Stimulated activated naive CD8-positive, alpha-beta T cell treated with anti-CD3 and anti-CD28 coated beads, Interleukin-15, Interleukin-2, amounts not matched to agents 100 ng/mL and 50 ng/mL, for 24 hours (primary cell): Measurements from ENCODE around the gene ZDHHC11B.
"Not testable (repeated sequence)": the region's sequence is repeated elsewhere in the genome, so short reads cannot be mapped to it uniquely, and the experiment has no call there.

Experiments used
- H3K27ac Mint-ChIP-seq: one replicate; pipeline ENCODE4 v1.8.0; 2021; ENCODE audit warnings: mild to moderate bottlenecking, mixed read lengths
- H3K27me3 Mint-ChIP-seq: one replicate; pipeline ENCODE4 v1.8.0; 2021; ENCODE audit warnings: mixed read lengths
- H3K36me3 Mint-ChIP-seq: one replicate; pipeline ENCODE4 v1.8.0; 2021; ENCODE audit warnings: low read depth, mixed read lengths
- H3K4me1 Mint-ChIP-seq: one replicate; pipeline ENCODE4 v1.8.0; 2021; ENCODE audit warnings: low read depth, mixed read lengths
- H3K4me3 Mint-ChIP-seq: one replicate; pipeline ENCODE4 v1.8.0; 2021; ENCODE audit warnings: mild to moderate bottlenecking, mixed read lengths
- H3K9me3 Mint-ChIP-seq: one replicate; pipeline ENCODE4 v1.8.0; 2021; ENCODE audit warnings: mixed read lengths

ZDHHC11B gene

GRCh38 chr5:763998-764781 lies 20.3 kb downstream of the ZDHHC11B start:
- H3K4me3 Mint-ChIP-seq: no peak overlapping the region
- no peaks in the 10 kb centered on the region for H3K27me3 Mint-ChIP-seq
- H3K4me1 Mint-ChIP-seq: peaks cover 2% of the 10 kb centered on the region
- H3K36me3 Mint-ChIP-seq: no peaks in the 10 kb centered on the region
- no peak overlapping the region for H3K27ac Mint-ChIP-seq
- no peaks in the 10 kb centered on the region for H3K9me3 Mint-ChIP-seq

DNA sequence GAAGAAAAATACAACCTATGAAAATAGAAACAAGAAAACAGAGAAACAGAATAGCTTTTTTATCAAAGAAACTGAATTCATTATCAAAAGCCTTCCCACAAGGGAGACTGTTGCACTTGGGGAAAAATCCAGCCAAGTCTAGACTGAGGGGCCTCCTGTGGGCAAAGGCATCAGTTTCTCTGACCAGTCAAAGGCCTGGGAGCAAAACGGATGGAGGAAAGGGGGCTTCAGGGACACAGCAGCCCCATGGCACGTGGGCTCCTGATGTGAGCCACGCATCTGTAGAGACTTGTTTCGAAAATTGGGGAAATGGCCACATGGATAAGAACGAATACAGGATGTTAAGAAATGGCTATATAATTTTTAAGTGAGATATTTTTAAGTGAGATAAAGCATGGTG lies 21.1 kb downstream of the ZDHHC11B start:
- no peaks in the 10 kb centered on the region for H3K9me3 Mint-ChIP-seq
- no peak overlapping the region for H3K27ac Mint-ChIP-seq
- peaks cover 3% of the 10 kb centered on the region for H3K27me3 Mint-ChIP-seq
- no peak overlapping the region for H3K4me3 Mint-ChIP-seq
- peaks cover 10% of the 10 kb centered on the region for H3K4me1 Mint-ChIP-seq
- no peaks in the 10 kb centered on the region for H3K36me3 Mint-ChIP-seq

DNA sequence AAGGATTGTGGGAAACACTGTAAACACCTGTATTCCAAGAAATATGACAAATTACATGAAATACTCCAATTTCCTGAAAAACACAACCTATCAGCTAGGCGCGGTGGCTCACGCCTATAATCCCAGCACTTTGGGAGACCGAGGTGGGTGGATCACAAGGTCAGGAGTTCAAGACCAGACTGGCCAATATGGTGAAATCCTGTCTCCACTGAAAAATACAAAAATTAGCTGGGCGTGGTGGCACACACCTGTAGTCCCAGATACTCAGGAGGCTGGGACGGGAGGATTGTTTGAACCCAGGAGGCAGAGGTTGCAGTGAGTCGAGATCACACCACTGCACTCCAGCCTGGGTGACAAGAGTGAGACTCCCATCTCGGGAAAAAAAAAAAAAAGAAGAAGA lies 21.5 kb downstream of the ZDHHC11B start:
- peaks cover 11% of the 10 kb centered on the region for H3K4me1 Mint-ChIP-seq
- not testable (repeated sequence) for H3K4me3 Mint-ChIP-seq, H3K27me3 Mint-ChIP-seq, H3K27ac Mint-ChIP-seq, H3K36me3 Mint-ChIP-seq, H3K9me3 Mint-ChIP-seq

DNA sequence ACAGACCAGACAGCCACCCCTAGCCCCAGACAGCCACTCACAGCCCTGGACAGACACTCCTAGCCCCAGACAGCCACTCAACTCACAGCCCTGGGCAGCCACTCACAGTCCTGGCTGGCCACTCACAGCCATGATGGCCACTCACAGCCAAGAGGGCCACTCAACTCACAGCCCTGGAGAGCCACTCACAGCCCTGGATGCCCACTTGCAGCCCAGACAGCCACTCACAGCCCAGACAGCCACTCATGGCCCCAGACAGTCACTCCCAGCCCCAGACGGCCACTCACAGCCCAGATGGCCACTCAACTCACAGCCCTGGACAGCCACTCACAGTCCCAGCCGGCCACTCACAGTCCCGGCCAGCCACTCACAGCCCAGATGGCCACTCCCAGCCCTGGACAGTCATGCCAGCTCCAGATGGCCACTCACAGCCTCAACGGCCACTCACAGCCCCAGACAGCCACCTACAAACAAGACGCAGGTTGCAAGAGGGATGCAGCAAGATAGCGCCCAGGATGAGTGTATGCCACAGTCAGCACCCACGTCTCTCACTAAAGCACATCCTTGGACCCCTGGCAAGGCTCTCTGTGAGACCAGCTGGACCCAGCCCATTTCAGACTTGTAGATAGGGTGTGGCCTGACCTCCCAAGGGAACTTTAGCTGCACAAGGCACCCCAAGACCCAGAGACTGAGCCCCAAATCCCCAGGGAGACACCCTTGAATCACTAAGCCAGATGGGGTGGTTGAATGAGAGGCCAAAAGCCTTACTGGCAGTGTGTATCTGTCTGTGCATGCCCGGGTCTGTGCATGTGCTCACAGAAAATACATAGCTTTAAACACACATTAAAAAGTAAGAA lies 22.4 kb downstream of the ZDHHC11B start:
- peaks cover 3% of the 10 kb centered on the region for H3K27me3 Mint-ChIP-seq
- no peaks in the 10 kb centered on the region for H3K9me3 Mint-ChIP-seq
- no peak overlapping the region for H3K27ac Mint-ChIP-seq
- H3K4me3 Mint-ChIP-seq: no peak overlapping the region
- peaks cover 11% of the 10 kb centered on the region for H3K4me1 Mint-ChIP-seq
- H3K36me3 Mint-ChIP-seq: no peaks in the 10 kb centered on the region

- Mint-ChIP-seq H3K27me3 (peaks cover 3% of the 10 kb centered on the region), H3K4me1 (peaks cover 11% of the 10 kb centered on the region), H3K36me3 (no peaks in the 10 kb centered on the region), H3K9me3 (no peaks in the 10 kb centered on the region), H3K4me3 (no peak overlapping the region), H3K27ac (no peak overlapping the region)
Measured at GRCh38 chr5:761059-761771, 23.3 kb downstream of the ZDHHC11B start.

DNA sequence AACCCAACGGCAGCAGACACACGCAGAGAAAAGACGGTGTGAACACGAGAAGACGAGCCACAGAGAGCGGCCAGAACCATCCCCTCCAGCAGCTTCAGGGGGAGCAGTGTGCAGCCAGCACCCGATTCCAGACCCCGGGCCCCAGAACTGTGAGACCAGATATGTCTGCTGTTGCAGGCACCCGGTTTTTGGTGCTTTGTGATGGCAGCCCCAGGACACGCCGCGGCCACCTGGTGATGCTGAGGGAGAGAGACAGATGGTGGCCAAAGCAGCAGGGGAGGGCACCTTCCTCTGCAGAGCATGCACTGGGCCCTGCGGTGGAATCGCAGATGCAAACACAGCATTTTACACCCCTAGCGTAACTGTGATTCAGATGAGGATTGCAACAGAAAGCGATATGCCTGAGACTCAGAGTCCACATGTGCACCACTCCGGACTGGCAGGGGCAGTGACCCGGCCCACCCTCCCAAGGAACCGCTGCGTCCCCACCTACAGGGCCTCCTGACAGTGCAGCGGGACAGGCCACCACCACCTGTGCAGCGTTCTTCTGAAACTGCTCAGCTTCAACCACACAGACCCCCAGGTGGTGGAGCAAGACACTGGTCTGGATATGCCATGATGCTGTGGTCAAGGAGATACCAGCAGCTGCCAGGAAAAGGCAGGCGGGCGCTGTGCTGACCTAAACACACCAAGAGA lies 24.0 kb downstream of the ZDHHC11B start:
- Mint-ChIP-seq H3K4me3 (no peak overlapping the region), H3K27ac (no peak overlapping the region), H3K36me3 (no peaks in the 10 kb centered on the region), H3K4me1 (peaks cover 11% of the 10 kb centered on the region), H3K9me3 (no peaks in the 10 kb centered on the region), H3K27me3 (peaks cover 3% of the 10 kb centered on the region)

DNA sequence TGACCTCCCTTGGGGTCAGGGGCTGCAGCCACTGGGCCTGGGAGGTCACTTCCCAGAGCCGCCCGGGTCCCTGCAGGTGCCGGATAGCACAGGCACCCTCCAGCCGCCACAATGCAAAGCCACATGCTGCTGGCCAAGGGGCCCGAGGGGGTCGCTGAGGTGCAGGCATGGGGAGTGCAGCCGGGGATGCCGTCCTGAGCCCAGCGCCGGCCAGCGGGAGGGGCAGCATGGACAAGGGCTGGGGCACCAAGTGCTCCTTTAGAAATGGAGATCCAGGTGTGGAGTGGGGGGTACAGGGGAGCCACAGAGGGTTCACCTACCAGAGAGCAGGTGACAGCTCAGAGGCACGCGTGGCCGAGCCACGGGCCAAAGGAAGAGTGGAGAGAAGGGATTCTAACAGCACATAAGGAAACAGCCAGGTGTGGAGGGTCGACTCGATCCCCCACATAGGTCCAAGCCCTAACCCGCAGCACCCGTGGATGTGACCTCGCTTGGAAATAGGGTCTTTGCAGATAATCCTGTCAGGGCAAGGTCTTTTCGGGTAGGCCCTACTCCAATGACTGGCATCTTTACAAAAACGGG lies 24.7 kb downstream of the ZDHHC11B start:
- H3K27ac Mint-ChIP-seq: no peak overlapping the region
- H3K36me3 Mint-ChIP-seq: no peaks in the 10 kb centered on the region
- H3K9me3 Mint-ChIP-seq: no peaks in the 10 kb centered on the region
- no peak overlapping the region for H3K4me3 Mint-ChIP-seq
- H3K27me3 Mint-ChIP-seq: peaks cover 3% of the 10 kb centered on the region
- peaks cover 11% of the 10 kb centered on the region for H3K4me1 Mint-ChIP-seq

DNA sequence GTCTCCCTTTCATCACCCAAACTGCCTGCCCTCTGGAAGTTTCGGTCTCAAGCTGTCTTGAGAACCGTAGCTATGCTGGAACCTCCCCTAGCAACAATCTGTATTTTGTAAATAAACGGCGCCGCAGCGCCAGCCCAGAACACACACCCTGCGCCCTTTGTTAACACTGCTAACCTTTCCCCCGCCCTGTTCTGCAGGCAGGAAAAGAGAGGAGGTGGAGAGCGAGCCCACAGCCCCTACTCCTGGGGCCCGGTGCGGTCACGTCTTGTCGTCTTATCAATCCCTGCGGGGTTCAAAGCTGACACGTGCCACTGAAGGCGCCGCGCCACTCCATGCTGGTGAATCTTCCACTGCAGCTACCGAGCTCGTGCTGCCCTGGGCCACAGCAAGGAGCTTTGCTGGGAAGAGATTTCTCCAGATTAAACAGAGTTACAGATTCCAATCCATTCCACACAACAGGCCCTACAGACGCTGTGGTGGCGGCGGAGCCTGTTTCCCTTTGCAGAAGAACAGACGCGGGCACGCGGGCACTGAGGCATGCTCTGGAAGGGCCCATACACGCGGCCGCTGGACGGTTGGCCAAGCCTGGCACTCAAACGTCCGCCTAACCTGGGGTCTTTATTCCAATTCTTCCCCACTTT lies 25.3 kb downstream of the ZDHHC11B start:
- Mint-ChIP-seq H3K4me3 (no peak overlapping the region), H3K4me1 (peaks cover 13% of the 10 kb centered on the region), H3K36me3 (no peaks in the 10 kb centered on the region), H3K27me3 (peaks cover 3% of the 10 kb centered on the region), H3K27ac (no peak overlapping the region), H3K9me3 (no peaks in the 10 kb centered on the region)

DNA sequence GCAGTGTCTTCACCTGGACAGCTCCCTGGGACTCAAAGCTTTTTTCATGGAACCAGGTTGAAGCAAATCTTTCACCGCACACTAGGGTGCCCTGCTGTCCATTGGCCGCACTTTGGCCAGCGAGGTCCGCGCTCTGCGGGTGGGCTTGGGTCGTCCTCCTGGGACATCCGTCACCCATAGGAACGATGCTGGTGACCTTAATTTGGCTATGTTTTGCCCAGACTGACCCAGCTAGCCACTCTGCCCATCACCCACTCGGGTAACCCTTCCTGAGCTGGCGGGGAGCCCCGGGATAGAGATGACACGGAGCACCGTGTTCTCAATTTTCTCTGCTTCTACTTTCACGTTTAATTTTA lies 25.9 kb downstream of the ZDHHC11B start:
- H3K27ac Mint-ChIP-seq: no peak overlapping the region

GRCh38 chr5:757931-758697 lies 26.4 kb downstream of the ZDHHC11B start:
- no peaks in the 10 kb centered on the region for H3K9me3 Mint-ChIP-seq
- H3K36me3 Mint-ChIP-seq: no peaks in the 10 kb centered on the region
- H3K27me3 Mint-ChIP-seq: peaks cover 3% of the 10 kb centered on the region
- peaks cover 17% of the 10 kb centered on the region for H3K4me1 Mint-ChIP-seq
- H3K27ac Mint-ChIP-seq: no peak overlapping the region
- no peak overlapping the region for H3K4me3 Mint-ChIP-seq

More for the DNA sequence above, 25.9 kb downstream of the ZDHHC11B start:
- no peaks in the 10 kb centered on the region for H3K36me3 Mint-ChIP-seq
- H3K4me1 Mint-ChIP-seq: peaks cover 17% of the 10 kb centered on the region
- H3K9me3 Mint-ChIP-seq: no peaks in the 10 kb centered on the region
- H3K27me3 Mint-ChIP-seq: peaks cover 3% of the 10 kb centered on the region
- H3K4me3 Mint-ChIP-seq: no peak overlapping the region

- Mint-ChIP-seq H3K36me3 (no peaks in the 10 kb centered on the region), H3K27ac (no peak overlapping the region), H3K9me3 (no peaks in the 10 kb centered on the region), H3K4me3 (no peak overlapping the region), H3K27me3 (peaks cover 3% of the 10 kb centered on the region), H3K4me1 (peaks cover 17% of the 10 kb centered on the region)
Measured at GRCh38 chr5:757346-757930, 27.1 kb downstream of the ZDHHC11B start.

GRCh38 chr5:756865-757345 lies 27.6 kb downstream of the ZDHHC11B start:
- H3K27ac Mint-ChIP-seq: no peak overlapping the region

DNA sequence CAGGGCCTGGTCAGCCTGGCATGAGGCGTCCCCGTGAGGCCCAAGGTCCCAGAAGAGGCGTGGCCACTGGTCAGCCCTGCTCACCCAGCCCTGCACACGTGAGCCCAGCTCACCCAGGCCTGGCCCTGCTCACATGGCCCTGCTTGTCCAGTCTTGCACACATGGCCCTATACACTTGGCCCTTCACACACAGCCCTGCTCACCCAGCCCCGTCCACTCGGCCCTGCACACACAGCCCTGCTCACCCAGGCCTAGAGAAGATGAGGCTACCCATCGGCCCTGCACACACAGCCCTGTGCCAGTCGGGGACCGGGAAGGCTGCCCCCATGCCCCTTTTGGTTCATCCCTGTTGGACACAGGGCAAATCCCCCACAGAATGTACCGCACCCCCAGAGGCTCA lies 28.4 kb downstream of the ZDHHC11B start:
- peaks cover 17% of the 10 kb centered on the region for H3K4me1 Mint-ChIP-seq
- H3K4me3 Mint-ChIP-seq: no peak overlapping the region
- H3K9me3 Mint-ChIP-seq: no peaks in the 10 kb centered on the region
- H3K27me3 Mint-ChIP-seq: peaks cover 3% of the 10 kb centered on the region
- H3K27ac Mint-ChIP-seq: no peak overlapping the region
- no peaks in the 10 kb centered on the region for H3K36me3 Mint-ChIP-seq

More at GRCh38 chr5:756865-757345, 27.6 kb downstream of the ZDHHC11B start:
- Mint-ChIP-seq H3K36me3 (no peaks in the 10 kb centered on the region), H3K4me3 (no peak overlapping the region), H3K27me3 (peaks cover 3% of the 10 kb centered on the region), H3K9me3 (no peaks in the 10 kb centered on the region), H3K4me1 (peaks cover 17% of the 10 kb centered on the region)
